ENCODE measurements around the gene PFN2. TPM values are rescaled to one million over a fixed set of nuclear protein-coding genes. Genes with fewer than 3 reads are reported as not detected.

Gene PFN2
- total RNA-seq, 1 experiment from 2014 or later: 45.9 TPM

- intact Hi-C loops (cut with micrococcal nuclease; ENCODE audit: unreplicated experiment): no loop called here
- ChIA-PET POLR2A (interaction anchor here (1.0 kb wide), 1 partner anchor 14 kb away, joined by 3 read pairs; no protein-coding TSS in a partner anchor), CTCF (interaction anchor here (0.8 kb wide), 1 partner anchor 227 kb away, joined by 4 read pairs; no protein-coding TSS in a partner anchor)
- Histone ChIP-seq H3K4me1 (no peaks in the 10 kb centered on the region), H3K27me3 (replicated peaks; ENCODE audit: control insufficient read depth, insufficient read depth, low read length) (no peaks in the 10 kb centered on the region), H3K36me3 (ENCODE audit: control insufficient read depth, insufficient read depth, low read length) (no peaks in the 10 kb centered on the region), H3K4me3 (ENCODE audit: low read depth, low read length) (no peak overlapping the region), H3K9me3 (no peaks in the 10 kb centered on the region)
- Mint-ChIP-seq H3K27me3 (ENCODE audit: insufficient read depth, unreplicated experiment) (no peaks in the 10 kb centered on the region), H3K27ac (ENCODE audit: unreplicated experiment) (no peak overlapping the region), H3K36me3 (ENCODE audit: insufficient read depth, unreplicated experiment) (peaks cover 22% of the 10 kb centered on the region), H3K9me3 (ENCODE audit: unreplicated experiment) (no peaks in the 10 kb centered on the region), H3K4me1 (ENCODE audit: low read depth, unreplicated experiment) (peaks cover 5% of the 10 kb centered on the region), H3K4me3 (ENCODE audit: unreplicated experiment) (no peak overlapping the region)
- no peak for DNase-seq
- no TSS peak for BruUV-seq (replicated peaks)
- TF ChIP-seq CTCF (IDR thresholded peaks at IDR 0.05; ENCODE audit: insufficient read depth in 1 of 2, low read depth in 1 of 2, low read length in 1 of 2, severe bottlenecking in 1 of 2, unreplicated experiment in 1 of 2): no peak
Measured at GRCh38 chr3:149957361-149958125, 13.2 kb downstream of the PFN2 start.

DNA sequence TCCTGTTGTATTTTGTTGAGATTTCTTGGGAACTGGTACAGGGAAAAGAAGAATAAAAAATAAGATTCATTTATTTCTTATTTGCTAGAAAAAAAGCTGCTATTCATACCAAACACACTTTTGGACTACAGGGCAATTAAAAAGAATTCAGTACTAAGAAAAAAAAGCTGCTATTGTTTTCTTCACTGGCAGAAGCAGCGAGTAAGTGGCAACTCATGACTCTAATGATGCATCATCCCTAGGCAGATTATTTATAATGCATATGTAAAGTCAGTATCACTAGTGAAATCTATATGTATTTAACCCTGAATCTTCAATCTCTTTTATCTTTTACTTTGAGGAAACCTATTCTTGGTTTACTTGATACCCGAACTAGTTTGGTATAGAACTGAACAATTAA is 15.2 kb downstream of the PFN2 start:
- no peak overlapping the region for H3K4me3 Mint-ChIP-seq (ENCODE audit: unreplicated experiment)
- no peak for DNase-seq
- no peaks in the 10 kb centered on the region for H3K9me3 Mint-ChIP-seq (ENCODE audit: unreplicated experiment)
- peaks cover 12% of the 10 kb centered on the region for H3K36me3 Mint-ChIP-seq (ENCODE audit: insufficient read depth, unreplicated experiment)
- no peaks in the 10 kb centered on the region for H3K4me1 ChIP-seq
- TF ChIP-seq CTCF (IDR thresholded peaks at IDR 0.05; ENCODE audit: insufficient read depth in 1 of 2, low read depth in 1 of 2, low read length in 1 of 2, severe bottlenecking in 1 of 2, unreplicated experiment in 1 of 2): no peak
- CTCF ChIA-PET: no interaction called here
- H3K4me3 ChIP-seq (ENCODE audit: low read depth, low read length): no peak overlapping the region
- H3K36me3 ChIP-seq (ENCODE audit: control insufficient read depth, insufficient read depth, low read length): no peaks in the 10 kb centered on the region
- H3K27me3 Mint-ChIP-seq (ENCODE audit: insufficient read depth, unreplicated experiment): no peaks in the 10 kb centered on the region
- POLR2A ChIA-PET: no interaction called here
- intact Hi-C loops (cut with micrococcal nuclease; ENCODE audit: unreplicated experiment): no loop called here
- H3K4me1 Mint-ChIP-seq (ENCODE audit: low read depth, unreplicated experiment): peaks cover 5% of the 10 kb centered on the region
- no peaks in the 10 kb centered on the region for H3K27me3 ChIP-seq (replicated peaks; ENCODE audit: control insufficient read depth, insufficient read depth, low read length)
- no TSS peak for BruUV-seq (replicated peaks)
- H3K9me3 ChIP-seq: no peaks in the 10 kb centered on the region
- no peak overlapping the region for H3K27ac Mint-ChIP-seq (ENCODE audit: unreplicated experiment)

DNA sequence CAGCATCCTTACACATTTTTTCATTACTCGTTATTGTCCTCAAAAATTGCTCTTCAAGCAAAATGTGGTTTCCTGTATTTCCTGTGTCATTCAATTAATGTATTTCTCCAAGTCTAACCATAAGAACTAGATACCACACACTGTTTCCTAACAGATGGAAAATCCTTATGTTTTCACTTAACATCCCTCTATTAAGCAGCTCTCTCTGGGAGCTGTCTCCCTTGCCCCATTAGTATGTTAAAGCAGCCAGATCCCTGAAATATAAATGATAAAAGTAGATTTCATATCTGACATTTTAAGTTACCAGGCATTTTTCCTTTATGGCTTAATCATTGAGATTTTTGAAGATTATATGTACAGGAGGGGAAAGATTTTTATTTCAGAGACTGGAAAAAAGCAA is 15.9 kb downstream of the PFN2 start:
- Histone ChIP-seq H3K4me3 (ENCODE audit: low read depth, low read length) (no peak overlapping the region), H3K27me3 (replicated peaks; ENCODE audit: control insufficient read depth, insufficient read depth, low read length) (no peaks in the 10 kb centered on the region), H3K9me3 (no peaks in the 10 kb centered on the region), H3K36me3 (ENCODE audit: control insufficient read depth, insufficient read depth, low read length) (no peaks in the 10 kb centered on the region), H3K4me1 (no peaks in the 10 kb centered on the region)
- Mint-ChIP-seq H3K4me3 (ENCODE audit: unreplicated experiment) (no peak overlapping the region), H3K4me1 (ENCODE audit: low read depth, unreplicated experiment) (peaks cover 5% of the 10 kb centered on the region), H3K36me3 (ENCODE audit: insufficient read depth, unreplicated experiment) (peaks cover 14% of the 10 kb centered on the region), H3K9me3 (ENCODE audit: unreplicated experiment) (no peaks in the 10 kb centered on the region), H3K27me3 (ENCODE audit: insufficient read depth, unreplicated experiment) (no peaks in the 10 kb centered on the region), H3K27ac (ENCODE audit: unreplicated experiment) (no peak overlapping the region)
- no peak for DNase-seq
- ChIA-PET CTCF (no interaction called here), POLR2A (no interaction called here)
- TF ChIP-seq CTCF (IDR thresholded peaks at IDR 0.05; ENCODE audit: insufficient read depth in 1 of 2, low read depth in 1 of 2, low read length in 1 of 2, severe bottlenecking in 1 of 2, unreplicated experiment in 1 of 2): no peak
- intact Hi-C loops (cut with micrococcal nuclease; ENCODE audit: unreplicated experiment): no loop called here
- BruUV-seq (replicated peaks): no TSS peak

Measured in Caco-2 (cell line).